Lung (tissue), 12 donors: Measurements from ENCODE around the gene LGALS4. TPM values are rescaled to one million over a fixed set of nuclear protein-coding genes. Genes with fewer than 3 reads are reported as not detected.

ENCODE experiments used
- ATAC-seq: fragments of 200-7000 bp; cut with Tn5 transposase; one replicate; pipeline ENCODE4 v1.9.1; 2020; ENCODE audit warnings: moderate number of reproducible peaks; ENCODE audit not compliant: insufficient read depth, low FRiP score
- DNase-seq, 3 donors: peaks; one replicate each; pipeline ENCODE4 v3.0.0-alpha.2; 2013 to 2017
- H3K27ac ChIP-seq, 2 donors: one replicate each; pipeline ENCODE4 v1.5.1; 2013; ENCODE audit warnings: mild to moderate bottlenecking in 2 of 2, moderate library complexity in 2 of 2, control low read depth in 1 of 2, inconsistent platforms in 1 of 2, low read depth in 1 of 2, low read length in 1 of 2
- H3K27me3 ChIP-seq, 3 donors: one replicate each; pipeline ENCODE4 v1.5.1; 2013; ENCODE audit warnings: low read length in 2 of 3; ENCODE audit not compliant: control insufficient read depth in 3 of 3, insufficient read depth in 3 of 3
- H3K36me3 ChIP-seq, 4 donors: one replicate each; pipeline ENCODE4 v1.5.1; 2013; ENCODE audit warnings: low read length in 4 of 4, mild to moderate bottlenecking in 1 of 4, moderate library complexity in 1 of 4; ENCODE audit not compliant: control insufficient read depth in 4 of 4, insufficient read depth in 4 of 4
- H3K4me1 ChIP-seq, 5 donors: one replicate each; pipeline ENCODE4 v1.5.1; 2013; ENCODE audit warnings: low read length in 5 of 5, mild to moderate bottlenecking in 2 of 5, moderate library complexity in 1 of 5; ENCODE audit not compliant: control insufficient read depth in 5 of 5, insufficient read depth in 5 of 5
- H3K4me3 ChIP-seq: one replicate; pipeline ENCODE4 v1.5.1; 2013; ENCODE audit warnings: mild to moderate bottlenecking, control low read depth, moderate library complexity
- H3K9ac ChIP-seq, 2 donors: one replicate each; pipeline ENCODE4 v1.5.1; 2013; ENCODE audit warnings: low read length in 2 of 2, control low read depth in 1 of 2; ENCODE audit not compliant: insufficient read depth in 1 of 2
- H3K9me3 ChIP-seq, 4 donors: one replicate each; pipeline ENCODE4 v1.5.1; 2013; ENCODE audit warnings: low read length in 3 of 4, mild to moderate bottlenecking in 1 of 4, moderate library complexity in 1 of 4; ENCODE audit not compliant: control insufficient read depth in 4 of 4, insufficient read depth in 3 of 4
- WGBS, 2 donors: extraction: QIAGEN DNeasy Blood & Tissue Kit; methylation state at CpG; one replicate each; pipeline ENCODE4 v1.1.7; 2013; 5-methylcytosine and 5-hydroxymethylcytosine counted together
- polyA plus RNA-seq, 2 donors: library from polyadenylated mRNA; stranded (reverse); fragments of 200-250 nt; gene quantifications; one replicate each; pipeline ENCODE4 v1.2.1, GENCODE V29; 2013
- total RNA-seq, 2 donors: library from RNA; depleted of rRNA in 1 of 2; stranded (reverse); fragments of >200 nt in 1 of 2; gene quantifications; one replicate each; pipeline ENCODE4 v1.2.1, GENCODE V29; 2014 to 2021
- TF ChIP-seq, protein P1 (sequence below): IDR thresholded peaks from 2 replicates; pipeline ENCODE4 v1.5.1; 2012; ENCODE audit warnings: mild to moderate bottlenecking; ENCODE audit errors: control extremely low read depth, extremely low read depth
- donor health status: control.
- donor health status: control.
- donor health status: Bipolar disorder and iron deficiency.
- donor health status: healthy.
- donor health status: DM: yes; HTN: yes; CAD: no.

The LGALS4 gene
- total and polyA plus RNA-seq, 4 donors, result 0.39 to 4.1 (median 2.6) TPM

DNA sequence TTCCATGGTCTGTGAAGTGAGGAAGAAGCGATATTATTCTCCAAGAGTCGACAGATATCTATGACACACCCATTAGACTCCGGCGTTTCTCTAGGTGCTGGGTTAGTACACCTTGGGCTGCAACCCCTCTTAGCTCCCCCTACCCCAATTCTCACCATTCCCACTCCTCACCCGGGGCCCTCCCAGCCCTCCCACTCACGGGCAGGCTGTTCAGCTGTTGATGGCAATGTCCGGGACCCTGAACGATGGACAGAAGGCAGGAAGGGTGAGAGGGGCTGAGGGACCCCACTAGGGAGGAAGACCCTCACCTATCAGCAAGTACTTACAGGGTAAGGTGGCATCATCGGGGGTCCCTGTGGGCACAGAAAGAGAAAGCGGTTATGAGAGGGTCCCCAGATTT lies 9.2 kb downstream of the LGALS4 start:
- 91 to 94% methylated on average over 10 of the region's 10 CpGs for WGBS, 2 donors
- Histone ChIP-seq H3K36me3 (peaks cover 0 to 5% (median 0%) of the 10 kb centered on the region in 4 donors), H3K27ac (no peak overlapping the region), H3K4me3 (no peak overlapping the region), H3K9me3 (no peaks in the 10 kb centered on the region), H3K4me1 (peaks cover 0 to 7% (median 0%) of the 10 kb centered on the region in 5 donors), H3K27me3 (no peaks in the 10 kb centered on the region), H3K9ac (no peak overlapping the region)
- TF ChIP-seq, protein P1, sequence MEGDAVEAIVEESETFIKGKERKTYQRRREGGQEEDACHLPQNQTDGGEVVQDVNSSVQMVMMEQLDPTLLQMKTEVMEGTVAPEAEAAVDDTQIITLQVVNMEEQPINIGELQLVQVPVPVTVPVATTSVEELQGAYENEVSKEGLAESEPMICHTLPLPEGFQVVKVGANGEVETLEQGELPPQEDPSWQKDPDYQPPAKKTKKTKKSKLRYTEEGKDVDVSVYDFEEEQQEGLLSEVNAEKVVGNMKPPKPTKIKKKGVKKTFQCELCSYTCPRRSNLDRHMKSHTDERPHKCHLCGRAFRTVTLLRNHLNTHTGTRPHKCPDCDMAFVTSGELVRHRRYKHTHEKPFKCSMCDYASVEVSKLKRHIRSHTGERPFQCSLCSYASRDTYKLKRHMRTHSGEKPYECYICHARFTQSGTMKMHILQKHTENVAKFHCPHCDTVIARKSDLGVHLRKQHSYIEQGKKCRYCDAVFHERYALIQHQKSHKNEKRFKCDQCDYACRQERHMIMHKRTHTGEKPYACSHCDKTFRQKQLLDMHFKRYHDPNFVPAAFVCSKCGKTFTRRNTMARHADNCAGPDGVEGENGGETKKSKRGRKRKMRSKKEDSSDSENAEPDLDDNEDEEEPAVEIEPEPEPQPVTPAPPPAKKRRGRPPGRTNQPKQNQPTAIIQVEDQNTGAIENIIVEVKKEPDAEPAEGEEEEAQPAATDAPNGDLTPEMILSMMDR, result no peak
- DNase-seq (no peak), ATAC-seq (no peak)

GRCh38 chr19:38801359-38802095 lies 11.2 kb downstream of the LGALS4 start:
- WGBS, 2 donors, result 92 to 93% methylated on average over 12 of the region's 12 CpGs
- DNase-seq (no peak), ATAC-seq (no peak)
- no peaks in the 10 kb centered on the region for H3K27me3 ChIP-seq
- peaks cover 0 to 5% (median 0%) of the 10 kb centered on the region in 4 donors for H3K36me3 ChIP-seq
- TF ChIP-seq, protein P1, result no peak
- H3K4me1 ChIP-seq, result peaks cover 0 to 4% (median 0%) of the 10 kb centered on the region in 5 donors
- no peak overlapping the region for H3K4me3 ChIP-seq
- H3K9ac ChIP-seq, result no peak overlapping the region
- H3K27ac ChIP-seq, result no peak overlapping the region
- H3K9me3 ChIP-seq, result no peaks in the 10 kb centered on the region

DNA sequence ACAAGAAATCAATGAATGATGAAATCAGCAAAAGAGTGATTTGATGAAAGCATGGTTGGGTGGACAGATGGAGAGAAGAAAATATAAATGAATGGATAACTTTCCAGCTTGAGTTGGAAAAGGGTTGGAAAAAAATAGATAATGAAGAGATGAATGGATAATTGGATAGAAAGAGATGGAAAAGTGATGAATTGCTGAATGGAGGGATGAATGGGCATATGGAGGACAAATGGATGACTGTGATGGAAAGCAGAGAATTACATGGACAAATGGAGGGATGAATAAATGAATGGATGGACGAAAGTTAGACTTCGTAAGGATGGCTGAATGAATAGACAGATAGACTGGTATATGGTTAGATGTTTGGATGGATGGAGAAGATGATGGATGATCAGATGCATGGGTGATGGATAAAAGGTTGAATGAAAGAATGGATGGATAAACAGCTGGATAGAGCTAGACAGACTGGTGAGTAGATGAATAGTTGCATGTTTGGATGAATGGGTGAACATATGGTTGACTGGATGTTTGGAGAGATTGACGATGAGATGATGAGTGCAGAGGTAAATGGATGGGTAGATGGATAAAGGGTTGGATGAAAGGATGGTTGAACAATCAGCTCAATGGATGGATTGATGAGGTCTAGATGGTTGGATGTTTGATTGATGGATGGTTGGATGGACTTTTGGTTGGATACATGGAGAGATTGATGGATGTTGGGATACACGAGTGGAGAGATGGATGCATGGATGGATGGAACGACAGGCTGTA lies 12.0 kb downstream of the LGALS4 start:
- WGBS, 2 donors, result 96 to 97% methylated on average over 5 of the region's 5 CpGs
- DNase-seq (no peak), ATAC-seq (no peak)
- peaks cover 0 to 2% (median 0%) of the 10 kb centered on the region in 5 donors for H3K4me1 ChIP-seq
- TF ChIP-seq, protein P1, result no peak
- no peaks in the 10 kb centered on the region for H3K27me3 ChIP-seq
- no peak overlapping the region for H3K4me3 ChIP-seq
- peaks cover 0 to 5% (median 0%) of the 10 kb centered on the region in 4 donors for H3K36me3 ChIP-seq
- no peaks in the 10 kb centered on the region for H3K9me3 ChIP-seq
- no peak overlapping the region for H3K9ac ChIP-seq
- H3K27ac ChIP-seq, result no peak overlapping the region
